Neutrophil (primary cell): ENCODE data around the gene COG6.

Source experiments
- H3K27ac ChIP-seq: fragments of 200-600 bp; sonication (generic); 2 replicates; pipeline ENCODE4 v1.5.1; 2016; ENCODE audit warnings: mild to moderate bottlenecking, moderate library complexity
- H3K27me3 ChIP-seq: fragments of 200-600 bp; sonication (generic); 2 replicates; pipeline ENCODE4 v1.6.0; 2016; ENCODE audit warnings: mild to moderate bottlenecking
- H3K36me3 ChIP-seq: fragments of 200-600 bp; sonication (generic); 2 replicates; pipeline ENCODE4 v1.5.1; 2017
- H3K4me1 ChIP-seq, 2 experiments: fragments of 200-600 bp in 1 of 2; sonication (generic) in 1 of 2; 1 replicate in 1 of 2; 2 replicates in 1 of 2; pipeline versions ENCODE4 v1.5.1 to v1.6.1; 2013 to 2016; ENCODE audit warnings: low read depth in 1 of 2, low read length in 1 of 2, mild to moderate bottlenecking in 1 of 2, moderate library complexity in 1 of 2; ENCODE audit not compliant: control insufficient read depth in 1 of 2, insufficient read depth in 1 of 2
- H3K4me3 ChIP-seq, 2 experiments: fragments of 200-600 bp in 1 of 2; sonication (generic) in 1 of 2; 1 replicate in 1 of 2; 2 replicates in 1 of 2; pipeline ENCODE4 v1.5.1; 2013 to 2016; ENCODE audit warnings: low read depth in 1 of 2, low read length in 1 of 2, mild to moderate bottlenecking in 1 of 2, moderate library complexity in 1 of 2
- H3K9me3 ChIP-seq: fragments of 200-600 bp; sonication (generic); 2 replicates; pipeline ENCODE4 v1.5.1; 2016
- CTCF ChIP-seq: fragments of 200-600 bp; sonication (generic); IDR thresholded peaks from 2 replicates; pipeline ENCODE4 v1.5.1; 2016; ENCODE audit warnings: antibody characterized with exemption

The COG6 gene

GRCh38 chr13:39768962-39769361, 113.5 kb downstream of the COG6 start:
- no peak for TF ChIP-seq CTCF
- no peak overlapping the region for H3K27ac ChIP-seq
- H3K4me3 ChIP-seq: no peak overlapping the region
- no peaks in the 10 kb centered on the region for H3K27me3 ChIP-seq
- H3K4me1 ChIP-seq: no peaks in the 10 kb centered on the region
- H3K9me3 ChIP-seq: no peaks in the 10 kb centered on the region
- H3K36me3 ChIP-seq: no peaks in the 10 kb centered on the region

- no peak overlapping the region for H3K4me3 ChIP-seq
- no peak for TF ChIP-seq CTCF
- no peaks in the 10 kb centered on the region for H3K4me1 ChIP-seq
- H3K27me3 ChIP-seq: no peaks in the 10 kb centered on the region
- H3K9me3 ChIP-seq: no peaks in the 10 kb centered on the region
- H3K36me3 ChIP-seq: no peaks in the 10 kb centered on the region
- H3K27ac ChIP-seq: no peak overlapping the region
Observed at GRCh38 chr13:39770221-39771090, 115.0 kb downstream of the COG6 start.

- no peaks in the 10 kb centered on the region for H3K27me3 ChIP-seq
- no peak overlapping the region for H3K27ac ChIP-seq
- TF ChIP-seq CTCF: no peak
- no peaks in the 10 kb centered on the region for H3K4me1 ChIP-seq
- H3K9me3 ChIP-seq: no peaks in the 10 kb centered on the region
- H3K4me3 ChIP-seq: no peak overlapping the region
- H3K36me3 ChIP-seq: no peaks in the 10 kb centered on the region
Observed at GRCh38 chr13:39773833-39774232, 118.4 kb downstream of the COG6 start.

- Histone ChIP-seq H3K27ac (no peak overlapping the region), H3K9me3 (no peaks in the 10 kb centered on the region), H3K4me3 (no peak overlapping the region), H3K36me3 (no peaks in the 10 kb centered on the region), H3K27me3 (no peaks in the 10 kb centered on the region), H3K4me1 (no peaks in the 10 kb centered on the region)
- TF ChIP-seq CTCF: no peak
Observed at GRCh38 chr13:39776439-39776838, 121.0 kb downstream of the COG6 start.

- H3K4me3 ChIP-seq: no peak overlapping the region
- H3K27me3 ChIP-seq: no peaks in the 10 kb centered on the region
- H3K4me1 ChIP-seq: no peaks in the 10 kb centered on the region
- H3K9me3 ChIP-seq: no peaks in the 10 kb centered on the region
- H3K27ac ChIP-seq: no peak overlapping the region
- TF ChIP-seq CTCF: no peak
- no peaks in the 10 kb centered on the region for H3K36me3 ChIP-seq
Observed at GRCh38 chr13:39777021-39777420, 121.6 kb downstream of the COG6 start.
